ENCODE results near the gene SPINT3.

- TF ChIP-seq CTCF (IDR thresholded peaks at IDR 0.05; ENCODE audit: low read depth, low read length, poor library complexity, severe bottlenecking) (no peak), EZH2phosphoT487 (IDR thresholded peaks at IDR 0.05; ENCODE audit: borderline replicate concordance, low read length) (no peak; the same call in 1 of the 2 replicates)
Observed at GRCh38 chr20:45469336-45470261, 45.8 kb downstream of the SPINT3 start, which contains the start of gene WFDC2.

Data from DOHH2 (cell line).